DMS53 (cell line): Measurements from ENCODE around the gene TAF1C.
"Not testable (repeated sequence)": the region's sequence is repeated elsewhere in the genome, so short reads cannot be mapped to it uniquely, and the experiment has no call there.

Experiments
- DNase-seq: peaks from one replicate; lab custom pipeline; 2025; lab: John Stamatoyannopoulos, UW

TAF1C gene

GRCh38 chr16:84212154-84212553 is 25.3 kb upstream of the TAF1C start:
- DNase-seq = no peak

- no peak for DNase-seq
Measured at GRCh38 chr16:84209989-84210388, 23.1 kb upstream of the TAF1C start.

GRCh38 chr16:84207879-84208278 is 21.0 kb upstream of the TAF1C start:
- DNase-seq = no peak

- no peak for DNase-seq
Measured at GRCh38 chr16:84207251-84207650, 20.4 kb upstream of the TAF1C start.

- no peak for DNase-seq
Measured at GRCh38 chr16:84205976-84206691, 19.3 kb upstream of the TAF1C start.

GRCh38 chr16:84205123-84205522 is 18.3 kb upstream of the TAF1C start:
- DNase-seq = not testable (repeated sequence)

- not testable (repeated sequence) for DNase-seq
Measured at GRCh38 chr16:84204551-84204950, 17.7 kb upstream of the TAF1C start.

GRCh38 chr16:84199861-84200260 is 13.0 kb upstream of the TAF1C start:
- DNase-seq = no peak

GRCh38 chr16:84199097-84199496 is 12.2 kb upstream of the TAF1C start:
- no peak for DNase-seq

- DNase-seq = no peak
Measured at GRCh38 chr16:84198401-84198800, 11.5 kb upstream of the TAF1C start.

- no peak for DNase-seq
Measured at GRCh38 chr16:84197466-84198128, 10.7 kb upstream of the TAF1C start.

- no peak for DNase-seq
Measured at GRCh38 chr16:84196727-84197394, 10.0 kb upstream of the TAF1C start.

GRCh38 chr16:84196101-84196500 is 9.2 kb upstream of the TAF1C start:
- DNase-seq = no peak

- DNase-seq = no peak
Measured at GRCh38 chr16:84195201-84196093, 8.6 kb upstream of the TAF1C start.

- DNase-seq = peak; percentile 71
Measured at GRCh38 chr16:84194470-84195200, 7.8 kb upstream of the TAF1C start.

GRCh38 chr16:84194018-84194417 is 7.2 kb upstream of the TAF1C start:
- DNase-seq = no peak

GRCh38 chr16:84193480-84193879 is 6.6 kb upstream of the TAF1C start:
- no peak for DNase-seq

- no peak for DNase-seq
Measured at GRCh38 chr16:84191466-84191865, 4.6 kb upstream of the TAF1C start.

- DNase-seq = peak; percentile 12
Measured at GRCh38 chr16:84190731-84191388, 4.0 kb upstream of the TAF1C start, which contains the start of gene ADAD2. Gene ADAD2, plus strand, starts transcription at chr16:84191157. Its CDS starts 74 bp downstream, at chr16:84191231.

- DNase-seq = no peak
Measured at GRCh38 chr16:84184775-84185174, 2.1 kb downstream of the TAF1C start.
